ENCODE results near the gene MYBPC2. TPM values are rescaled to one million over a fixed set of nuclear protein-coding genes. Genes with fewer than 3 reads are reported as not detected.

The MYBPC2 gene
- total RNA-seq, 1 experiment from 2014 or later, result 0.18 TPM

DNA sequence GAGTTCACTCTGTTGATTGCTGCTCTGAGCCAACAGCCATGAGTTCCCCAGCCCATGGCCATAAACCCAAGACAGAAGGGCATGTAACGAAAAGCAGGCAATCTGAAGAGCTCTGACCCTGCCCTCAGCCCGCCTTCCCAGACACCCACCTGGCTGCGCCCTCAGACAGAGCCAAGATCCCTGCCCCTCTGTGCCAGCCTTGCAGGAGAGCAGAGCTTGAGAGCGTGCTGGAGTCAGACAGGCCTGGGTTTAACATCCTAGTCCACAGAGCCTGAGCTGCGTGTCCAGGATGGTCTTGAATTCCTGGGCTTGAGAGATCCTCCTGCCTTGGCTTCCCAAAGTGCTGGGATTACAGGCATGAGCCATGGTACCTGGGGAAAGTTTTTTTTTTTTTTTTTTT lies 24.6 kb downstream of the MYBPC2 start:
- in situ Hi-C loops (cut with HindIII; ENCODE audit: low pct_unique_long_range_greater_than_20kb, low sequenced_read_pairs), result no loop called here
- DNase-seq (ENCODE audit: low read depth, low spot score) (no peak), ATAC-seq (no peak)
- ChIA-PET CTCF (no interaction called here), POLR2A (no interaction called here)
- Histone ChIP-seq H3K27me3 (ENCODE audit: control insufficient read depth, insufficient read depth, low read length) (no peaks in the 10 kb centered on the region), H3K4me1 (ENCODE audit: control insufficient read depth, insufficient read depth, low read length) (no peaks in the 10 kb centered on the region; the same call in none of the 2 replicates), H3K4me3 (ENCODE audit: low read depth in 2 of 2, low read length in 2 of 2) (no peak overlapping the region), H3K9me3 (ENCODE audit: control insufficient read depth, insufficient read depth, low read depth, low read length) (no peaks in the 10 kb centered on the region), H3K27ac (ENCODE audit: low read length) (no peak overlapping the region), H3K36me3 (ENCODE audit: control insufficient read depth, insufficient read depth, low read length) (no peaks in the 10 kb centered on the region)
- no TSS peak for BruUV-seq (replicated peaks)
- TF ChIP-seq POLR2AphosphoS5 (IDR thresholded peaks at IDR 0.05; ENCODE audit: low read depth, low read length), result no peak
- TF ChIP-seq TCF7L2 (IDR thresholded peaks at IDR 0.05; ENCODE audit: low read depth, low read length), result no peak
- intact Hi-C loops (cut with micrococcal nuclease; ENCODE audit: unreplicated experiment), result no loop called here

GRCh38 chr19:50458396-50459066 lies 25.8 kb downstream of the MYBPC2 start:
- H3K27me3 ChIP-seq (ENCODE audit: control insufficient read depth, insufficient read depth, low read length), result no peaks in the 10 kb centered on the region
- no peaks in the 10 kb centered on the region for H3K9me3 ChIP-seq (ENCODE audit: control insufficient read depth, insufficient read depth, low read depth, low read length)
- ATAC-seq (no peak), DNase-seq (ENCODE audit: low read depth, low spot score) (no peak)
- ChIA-PET CTCF (interaction anchor here (0.7 kb wide), 1 partner anchor 208 kb away, joined by 5 read pairs; no protein-coding TSS in a partner anchor), POLR2A (no interaction called here)
- TF ChIP-seq, protein P1, sequence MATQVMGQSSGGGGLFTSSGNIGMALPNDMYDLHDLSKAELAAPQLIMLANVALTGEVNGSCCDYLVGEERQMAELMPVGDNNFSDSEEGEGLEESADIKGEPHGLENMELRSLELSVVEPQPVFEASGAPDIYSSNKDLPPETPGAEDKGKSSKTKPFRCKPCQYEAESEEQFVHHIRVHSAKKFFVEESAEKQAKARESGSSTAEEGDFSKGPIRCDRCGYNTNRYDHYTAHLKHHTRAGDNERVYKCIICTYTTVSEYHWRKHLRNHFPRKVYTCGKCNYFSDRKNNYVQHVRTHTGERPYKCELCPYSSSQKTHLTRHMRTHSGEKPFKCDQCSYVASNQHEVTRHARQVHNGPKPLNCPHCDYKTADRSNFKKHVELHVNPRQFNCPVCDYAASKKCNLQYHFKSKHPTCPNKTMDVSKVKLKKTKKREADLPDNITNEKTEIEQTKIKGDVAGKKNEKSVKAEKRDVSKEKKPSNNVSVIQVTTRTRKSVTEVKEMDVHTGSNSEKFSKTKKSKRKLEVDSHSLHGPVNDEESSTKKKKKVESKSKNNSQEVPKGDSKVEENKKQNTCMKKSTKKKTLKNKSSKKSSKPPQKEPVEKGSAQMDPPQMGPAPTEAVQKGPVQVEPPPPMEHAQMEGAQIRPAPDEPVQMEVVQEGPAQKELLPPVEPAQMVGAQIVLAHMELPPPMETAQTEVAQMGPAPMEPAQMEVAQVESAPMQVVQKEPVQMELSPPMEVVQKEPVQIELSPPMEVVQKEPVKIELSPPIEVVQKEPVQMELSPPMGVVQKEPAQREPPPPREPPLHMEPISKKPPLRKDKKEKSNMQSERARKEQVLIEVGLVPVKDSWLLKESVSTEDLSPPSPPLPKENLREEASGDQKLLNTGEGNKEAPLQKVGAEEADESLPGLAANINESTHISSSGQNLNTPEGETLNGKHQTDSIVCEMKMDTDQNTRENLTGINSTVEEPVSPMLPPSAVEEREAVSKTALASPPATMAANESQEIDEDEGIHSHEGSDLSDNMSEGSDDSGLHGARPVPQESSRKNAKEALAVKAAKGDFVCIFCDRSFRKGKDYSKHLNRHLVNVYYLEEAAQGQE (IDR thresholded peaks at IDR 0.05; ENCODE audit: insufficient read depth in 1 of 2, low read depth in 2 of 2, low read length in 1 of 2), result no peak
- TF ChIP-seq TCF7L2 (IDR thresholded peaks at IDR 0.05; ENCODE audit: low read depth, low read length), result no peak
- TF ChIP-seq, protein P2, sequence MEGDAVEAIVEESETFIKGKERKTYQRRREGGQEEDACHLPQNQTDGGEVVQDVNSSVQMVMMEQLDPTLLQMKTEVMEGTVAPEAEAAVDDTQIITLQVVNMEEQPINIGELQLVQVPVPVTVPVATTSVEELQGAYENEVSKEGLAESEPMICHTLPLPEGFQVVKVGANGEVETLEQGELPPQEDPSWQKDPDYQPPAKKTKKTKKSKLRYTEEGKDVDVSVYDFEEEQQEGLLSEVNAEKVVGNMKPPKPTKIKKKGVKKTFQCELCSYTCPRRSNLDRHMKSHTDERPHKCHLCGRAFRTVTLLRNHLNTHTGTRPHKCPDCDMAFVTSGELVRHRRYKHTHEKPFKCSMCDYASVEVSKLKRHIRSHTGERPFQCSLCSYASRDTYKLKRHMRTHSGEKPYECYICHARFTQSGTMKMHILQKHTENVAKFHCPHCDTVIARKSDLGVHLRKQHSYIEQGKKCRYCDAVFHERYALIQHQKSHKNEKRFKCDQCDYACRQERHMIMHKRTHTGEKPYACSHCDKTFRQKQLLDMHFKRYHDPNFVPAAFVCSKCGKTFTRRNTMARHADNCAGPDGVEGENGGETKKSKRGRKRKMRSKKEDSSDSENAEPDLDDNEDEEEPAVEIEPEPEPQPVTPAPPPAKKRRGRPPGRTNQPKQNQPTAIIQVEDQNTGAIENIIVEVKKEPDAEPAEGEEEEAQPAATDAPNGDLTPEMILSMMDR (IDR thresholded peaks at IDR 0.05), result no peak
- TF ChIP-seq POLR2AphosphoS5 (IDR thresholded peaks at IDR 0.05; ENCODE audit: low read depth, low read length), result no peak
- no peak for TF ChIP-seq SIN3A (IDR thresholded peaks at IDR 0.05; ENCODE audit: borderline replicate concordance, insufficient read depth, low read depth, low read length)
- no peak overlapping the region for H3K4me3 ChIP-seq (ENCODE audit: low read depth in 2 of 2, low read length in 2 of 2)
- H3K4me1 ChIP-seq (ENCODE audit: control insufficient read depth, insufficient read depth, low read length), result no peaks in the 10 kb centered on the region; the same call in none of the 2 replicates
- no peak overlapping the region for H3K27ac ChIP-seq (ENCODE audit: low read length)
- no TSS peak for BruUV-seq (replicated peaks)
- H3K36me3 ChIP-seq (ENCODE audit: control insufficient read depth, insufficient read depth, low read length), result no peaks in the 10 kb centered on the region
- in situ Hi-C loops (cut with HindIII; ENCODE audit: low pct_unique_long_range_greater_than_20kb, low sequenced_read_pairs) (no loop called here), intact Hi-C loops (cut with micrococcal nuclease; ENCODE audit: unreplicated experiment) (no loop called here)

GRCh38 chr19:50459067-50459456 lies 26.4 kb downstream of the MYBPC2 start:
- POLR2A ChIA-PET, result no interaction called here
- no peaks in the 10 kb centered on the region for H3K9me3 ChIP-seq (ENCODE audit: control insufficient read depth, insufficient read depth, low read depth, low read length)
- CTCF ChIA-PET, result interaction anchor here (0.7 kb wide), 1 partner anchor 207 kb away, joined by 5 read pairs; no protein-coding TSS in a partner anchor
- no peaks in the 10 kb centered on the region for H3K27me3 ChIP-seq (ENCODE audit: control insufficient read depth, insufficient read depth, low read length)
- no peaks in the 10 kb centered on the region; the same call in none of the 2 replicates for H3K4me1 ChIP-seq (ENCODE audit: control insufficient read depth, insufficient read depth, low read length)
- in situ Hi-C loops (cut with HindIII; ENCODE audit: low pct_unique_long_range_greater_than_20kb, low sequenced_read_pairs), result no loop called here
- no peak overlapping the region for H3K27ac ChIP-seq (ENCODE audit: low read length)
- no peak overlapping the region for H3K4me3 ChIP-seq (ENCODE audit: low read depth in 2 of 2, low read length in 2 of 2)
- intact Hi-C loops (cut with micrococcal nuclease; ENCODE audit: unreplicated experiment), result no loop called here
- no TSS peak for BruUV-seq (replicated peaks)
- no peaks in the 10 kb centered on the region for H3K36me3 ChIP-seq (ENCODE audit: control insufficient read depth, insufficient read depth, low read length)
- ATAC-seq (no peak), DNase-seq (ENCODE audit: low read depth, low spot score) (no peak)
- TF ChIP-seq SIN3A (IDR thresholded peaks at IDR 0.05; ENCODE audit: borderline replicate concordance, insufficient read depth, low read depth, low read length) (no peak), TCF7L2 (IDR thresholded peaks at IDR 0.05; ENCODE audit: low read depth, low read length) (no peak), POLR2AphosphoS5 (IDR thresholded peaks at IDR 0.05; ENCODE audit: low read depth, low read length) (no peak)
- TF ChIP-seq, protein P1 (IDR thresholded peaks at IDR 0.05; ENCODE audit: insufficient read depth in 1 of 2, low read depth in 2 of 2, low read length in 1 of 2), result no peak
- TF ChIP-seq, protein P2 (IDR thresholded peaks at IDR 0.05), result no peak
